Dendritic cell treated with granulocyte-macrophage colony-stimulating factor and Interleukin-4, amounts not matched to agents 40 ng/mL and 50 ng/mL, for 4 days (primary cell): ENCODE results near the gene NUP98.
A peak's percentile ranks its signal among the peaks of the same experiment; 100 is the strongest.
"Not testable (repeated sequence)": the region's sequence is repeated elsewhere in the genome, so short reads cannot be mapped to it uniquely, and the experiment has no call there.

Experiments
- H3K27ac Mint-ChIP-seq: one replicate; pipeline ENCODE4 v1.8.0; 2022; ENCODE audit warnings: mild to moderate bottlenecking, mixed read lengths
- H3K27me3 Mint-ChIP-seq: one replicate; pipeline ENCODE4 v1.8.0; 2022; ENCODE audit warnings: mild to moderate bottlenecking, mixed read lengths
- H3K36me3 Mint-ChIP-seq: one replicate; pipeline ENCODE4 v1.8.0; 2022; ENCODE audit warnings: low read depth, mixed read lengths
- H3K4me1 Mint-ChIP-seq: one replicate; pipeline ENCODE4 v1.8.0; 2022; ENCODE audit warnings: low read depth, mixed read lengths
- H3K4me3 Mint-ChIP-seq: one replicate; pipeline ENCODE4 v1.8.0; 2022; ENCODE audit warnings: mild to moderate bottlenecking, moderate library complexity, mixed read lengths
- H3K9me3 Mint-ChIP-seq: one replicate; pipeline ENCODE4 v1.8.0; 2022; ENCODE audit warnings: mixed read lengths
- intact Hi-C: fragments of 100-400 bp; cut with micrococcal nuclease; formaldehyde crosslinking; loops from one replicate; pipeline ENCODE4 v1.15.0; 2022

NUP98 gene

GRCh38 chr11:3657331-3657730, 140.0 kb downstream of the NUP98 start:
- H3K4me1 Mint-ChIP-seq, H3K27ac Mint-ChIP-seq, H3K4me3 Mint-ChIP-seq, H3K36me3 Mint-ChIP-seq, H3K27me3 Mint-ChIP-seq, H3K9me3 Mint-ChIP-seq, intact Hi-C loops: not testable (repeated sequence)

GRCh38 chr11:3655547-3655946, 141.8 kb downstream of the NUP98 start:
- no peaks in the 10 kb centered on the region for H3K4me1 Mint-ChIP-seq
- intact Hi-C loops: no loop called here
- no peak overlapping the region for H3K27ac Mint-ChIP-seq
- H3K4me3 Mint-ChIP-seq: no peak overlapping the region
- H3K27me3 Mint-ChIP-seq: peaks cover 14% of the 10 kb centered on the region
- H3K9me3 Mint-ChIP-seq: no peaks in the 10 kb centered on the region
- H3K36me3 Mint-ChIP-seq: no peaks in the 10 kb centered on the region

- H3K36me3 Mint-ChIP-seq, H3K27ac Mint-ChIP-seq: not testable (repeated sequence)
Observed at GRCh38 chr11:3652514-3652913, 144.8 kb downstream of the NUP98 start.

GRCh38 chr11:3649374-3649773, 148.0 kb downstream of the NUP98 start:
- H3K36me3 Mint-ChIP-seq, H3K9me3 Mint-ChIP-seq, H3K27ac Mint-ChIP-seq, intact Hi-C loops, H3K4me3 Mint-ChIP-seq, H3K4me1 Mint-ChIP-seq: not testable (repeated sequence)
- H3K27me3 Mint-ChIP-seq: peaks cover 46% of the 10 kb centered on the region

More at GRCh38 chr11:3652514-3652913, 144.8 kb downstream of the NUP98 start:
- intact Hi-C loops, H3K9me3 Mint-ChIP-seq, H3K4me3 Mint-ChIP-seq, H3K4me1 Mint-ChIP-seq: not testable (repeated sequence)
- H3K27me3 Mint-ChIP-seq: peaks cover 34% of the 10 kb centered on the region

- H3K9me3 Mint-ChIP-seq, H3K36me3 Mint-ChIP-seq, H3K4me1 Mint-ChIP-seq, intact Hi-C loops, H3K4me3 Mint-ChIP-seq, H3K27ac Mint-ChIP-seq: not testable (repeated sequence)
- H3K27me3 Mint-ChIP-seq: peaks cover 51% of the 10 kb centered on the region
Observed at GRCh38 chr11:3648843-3649242, 148.5 kb downstream of the NUP98 start.

GRCh38 chr11:3645552-3645951, 151.8 kb downstream of the NUP98 start:
- H3K27ac Mint-ChIP-seq: no peak overlapping the region
- peaks cover 8% of the 10 kb centered on the region for H3K9me3 Mint-ChIP-seq
- peaks cover 11% of the 10 kb centered on the region for H3K4me1 Mint-ChIP-seq
- intact Hi-C loops: no loop called here
- peaks cover 67% of the 10 kb centered on the region for H3K27me3 Mint-ChIP-seq
- H3K36me3 Mint-ChIP-seq: no peaks in the 10 kb centered on the region
- H3K4me3 Mint-ChIP-seq: no peak overlapping the region

GRCh38 chr11:3644817-3645235, 152.5 kb downstream of the NUP98 start, which contains the start of gene ART1:
Gene ART1 (plus strand): TSS chr11:3645128. CDS start chr11:3659214, 14,086 bp downstream.
- H3K27me3 Mint-ChIP-seq: peaks cover 60% of the 10 kb centered on the region
- no peak within 1 kb of the TSS for H3K27ac Mint-ChIP-seq
- H3K4me3 Mint-ChIP-seq: no peak within 1 kb of the TSS
- no peaks in the 10 kb centered on the region for H3K36me3 Mint-ChIP-seq
- intact Hi-C loops: no loop called here
- peaks cover 8% of the 10 kb centered on the region for H3K9me3 Mint-ChIP-seq
- H3K4me1 Mint-ChIP-seq: peaks cover 13% of the 10 kb centered on the region

- intact Hi-C loops, H3K9me3 Mint-ChIP-seq, H3K36me3 Mint-ChIP-seq, H3K27ac Mint-ChIP-seq, H3K4me3 Mint-ChIP-seq: not testable (repeated sequence)
- H3K27me3 Mint-ChIP-seq: peaks cover 47% of the 10 kb centered on the region
- H3K4me1 Mint-ChIP-seq: peaks cover 19% of the 10 kb centered on the region
Observed at GRCh38 chr11:3643102-3643546, 154.2 kb downstream of the NUP98 start.

- intact Hi-C loops: no loop called here
- Mint-ChIP-seq H3K27me3 (peaks cover 44% of the 10 kb centered on the region), H3K9me3 (peaks cover 8% of the 10 kb centered on the region), H3K36me3 (no peaks in the 10 kb centered on the region), H3K27ac (no peak overlapping the region), H3K4me1 (peaks cover 19% of the 10 kb centered on the region), H3K4me3 (peak overlapping the region; percentile 61)
Observed at GRCh38 chr11:3642071-3642951, 155.0 kb downstream of the NUP98 start.

- H3K4me1 Mint-ChIP-seq: peaks cover 19% of the 10 kb centered on the region
- H3K27ac Mint-ChIP-seq: no peak within 1 kb of the TSS
- H3K27me3 Mint-ChIP-seq: peaks cover 41% of the 10 kb centered on the region
- H3K36me3 Mint-ChIP-seq: no peaks in the 10 kb centered on the region
- H3K9me3 Mint-ChIP-seq: peaks cover 8% of the 10 kb centered on the region
- peak within 1 kb of the TSS; percentile 61 for H3K4me3 Mint-ChIP-seq
- intact Hi-C loops: no loop called here
Observed at GRCh38 chr11:3641701-3642070, 155.7 kb downstream of the NUP98 start, which contains the start of gene ART5. Gene ART5 (minus strand): TSS chr11:3641992. CDS start chr11:3641862, 130 bp downstream.

GRCh38 chr11:3641191-3641590, 156.2 kb downstream of the NUP98 start:
- Mint-ChIP-seq H3K27me3 (peaks cover 38% of the 10 kb centered on the region), H3K4me3 (peak overlapping the region; percentile 39), H3K27ac (no peak overlapping the region)

GRCh38 chr11:3639841-3640240, 157.5 kb downstream of the NUP98 start:
- intact Hi-C loops: no loop called here
- Mint-ChIP-seq H3K4me3 (no peak overlapping the region), H3K36me3 (no peaks in the 10 kb centered on the region), H3K27ac (no peak overlapping the region), H3K27me3 (peaks cover 32% of the 10 kb centered on the region), H3K9me3 (peaks cover 8% of the 10 kb centered on the region), H3K4me1 (peaks cover 19% of the 10 kb centered on the region)

More at GRCh38 chr11:3641191-3641590, 156.2 kb downstream of the NUP98 start:
- Mint-ChIP-seq H3K9me3 (peaks cover 8% of the 10 kb centered on the region), H3K4me1 (peaks cover 19% of the 10 kb centered on the region), H3K36me3 (no peaks in the 10 kb centered on the region)
- intact Hi-C loops: no loop called here

- Mint-ChIP-seq H3K27me3 (peaks cover 21% of the 10 kb centered on the region), H3K9me3 (no peaks in the 10 kb centered on the region), H3K4me3 (no peak overlapping the region), H3K27ac (no peak overlapping the region), H3K4me1 (peaks cover 25% of the 10 kb centered on the region), H3K36me3 (no peaks in the 10 kb centered on the region)
- intact Hi-C loops: no loop called here
Observed at GRCh38 chr11:3638513-3638912, 158.8 kb downstream of the NUP98 start.

GRCh38 chr11:3637201-3637600, 160.2 kb downstream of the NUP98 start:
- Mint-ChIP-seq H3K4me3 (no peak overlapping the region), H3K27me3 (peaks cover 9% of the 10 kb centered on the region)

More at GRCh38 chr11:3637201-3637600, 160.2 kb downstream of the NUP98 start:
- intact Hi-C loops: no loop called here
- peaks cover 23% of the 10 kb centered on the region for H3K4me1 Mint-ChIP-seq
- H3K9me3 Mint-ChIP-seq: no peaks in the 10 kb centered on the region
- H3K36me3 Mint-ChIP-seq: no peaks in the 10 kb centered on the region
- no peak overlapping the region for H3K27ac Mint-ChIP-seq
